Measurements from ENCODE around the gene RAPGEF5.

The RAPGEF5 gene

GRCh38 chr7:22302951-22303423 lies 54.0 kb downstream of the RAPGEF5 start:
- no peak for DNase-seq (ENCODE audit: low spot score)

- no peak for DNase-seq (ENCODE audit: low spot score)
Observed at GRCh38 chr7:22302193-22302592, 54.8 kb downstream of the RAPGEF5 start.

GRCh38 chr7:22301790-22302189 lies 55.2 kb downstream of the RAPGEF5 start:
- DNase-seq (ENCODE audit: low spot score) = no peak

- no peak for DNase-seq (ENCODE audit: low spot score)
Observed at GRCh38 chr7:22300839-22301238, 56.1 kb downstream of the RAPGEF5 start.

GRCh38 chr7:22296916-22297315 lies 60.0 kb downstream of the RAPGEF5 start:
- no peak for DNase-seq (ENCODE audit: low spot score)

GRCh38 chr7:22296265-22296566 lies 60.7 kb downstream of the RAPGEF5 start:
- DNase-seq (ENCODE audit: low spot score) = no peak

- no peak for DNase-seq (ENCODE audit: low spot score)
Observed at GRCh38 chr7:22295402-22296264, 61.3 kb downstream of the RAPGEF5 start.

- DNase-seq (ENCODE audit: low spot score) = no peak
Observed at GRCh38 chr7:22292531-22292930, 64.4 kb downstream of the RAPGEF5 start.

- no peak for DNase-seq (ENCODE audit: low spot score)
Observed at GRCh38 chr7:22291977-22292376, 65.0 kb downstream of the RAPGEF5 start.

- no peak for DNase-seq (ENCODE audit: low spot score)
Observed at GRCh38 chr7:22288202-22288601, 68.8 kb downstream of the RAPGEF5 start.

GRCh38 chr7:22287412-22287811 lies 69.5 kb downstream of the RAPGEF5 start:
- DNase-seq (ENCODE audit: low spot score) = no peak

GRCh38 chr7:22286436-22286835 lies 70.5 kb downstream of the RAPGEF5 start:
- no peak for DNase-seq (ENCODE audit: low spot score)

GRCh38 chr7:22281481-22281880 lies 75.5 kb downstream of the RAPGEF5 start:
- no peak for DNase-seq (ENCODE audit: low spot score)

GRCh38 chr7:22280031-22280430 lies 76.9 kb downstream of the RAPGEF5 start:
- DNase-seq (ENCODE audit: low spot score) = no peak

- DNase-seq (ENCODE audit: low spot score) = no peak
Observed at GRCh38 chr7:22278660-22279059, 78.3 kb downstream of the RAPGEF5 start.

GRCh38 chr7:22277375-22277774 lies 79.6 kb downstream of the RAPGEF5 start:
- no peak for DNase-seq (ENCODE audit: low spot score)

GRCh38 chr7:22275661-22276060 lies 81.3 kb downstream of the RAPGEF5 start:
- DNase-seq (ENCODE audit: low spot score) = no peak

- no peak for DNase-seq (ENCODE audit: low spot score)
Observed at GRCh38 chr7:22271311-22271710, 85.6 kb downstream of the RAPGEF5 start.

- no peak for DNase-seq (ENCODE audit: low spot score)
Observed at GRCh38 chr7:22270371-22270770, 86.6 kb downstream of the RAPGEF5 start.

- DNase-seq (ENCODE audit: low spot score) = peak; percentile 78
Observed at GRCh38 chr7:22269963-22270362, 87.0 kb downstream of the RAPGEF5 start.

- no peak for DNase-seq (ENCODE audit: low spot score)
Observed at GRCh38 chr7:22268884-22269421, 88.0 kb downstream of the RAPGEF5 start.

- DNase-seq (ENCODE audit: low spot score) = no peak
Observed at GRCh38 chr7:22267930-22268615, 88.9 kb downstream of the RAPGEF5 start.

- DNase-seq (ENCODE audit: low spot score) = no peak
Observed at GRCh38 chr7:22262538-22262937, 94.4 kb downstream of the RAPGEF5 start.
